GM23338 (cell line): ENCODE results near the gene STEAP2. TPM values are rescaled to one million over a fixed set of nuclear protein-coding genes. Genes with fewer than 3 reads are reported as not detected.

Experiments
- CTCF ChIP-seq, 2 experiments: fragments of 200-600 bp in 1 of 2; sonication (generic) in 1 of 2; conservative IDR thresholded peaks; 2 replicates each; pipeline versions ENCODE4 v1.5.1 to v1.6.1; 2016 to 2017; ENCODE audit warnings: antibody characterized with exemption in 2 of 2, low read depth in 2 of 2, mild to moderate bottlenecking in 2 of 2, moderate library complexity in 1 of 2
- ETS1 ChIP-seq: IDR thresholded peaks from 2 replicates; pipeline ENCODE4 v1.6.1; 2016; ENCODE audit warnings: antibody characterized with exemption
- EZH2 ChIP-seq: fragments of 200-600 bp; sonication (generic); IDR thresholded peaks from one replicate; pipeline ENCODE4 v1.8.0; 2017; ENCODE audit warnings: antibody characterized with exemption, mild to moderate bottlenecking, low read depth; ENCODE audit not compliant: unreplicated experiment
- REST ChIP-seq: IDR thresholded peaks from one replicate; pipeline ENCODE4 v1.6.1; 2018; ENCODE audit warnings: antibody characterized with exemption; ENCODE audit not compliant: unreplicated experiment
- ZNF114 ChIP-seq: fragments of 250-450 bp; sonication (Bioruptor Pico); IDR thresholded peaks from 2 replicates; pipeline ENCODE4 v1.5.0; 2020; ENCODE audit warnings: mild to moderate bottlenecking, moderate library complexity
- ZNF462 ChIP-seq: fragments of 250-450 bp; sonication (Bioruptor Pico); IDR thresholded peaks from 2 replicates; pipeline ENCODE4 v1.5.0; 2020; ENCODE audit warnings: mild to moderate bottlenecking, moderate library complexity
- polyA plus RNA-seq: library from polyadenylated mRNA; unstranded; fragments of >200 nt; fragmentation: Nextera tagmentation; extraction: Ambion mirVana; gene quantifications from 2 replicates; pipeline ENCODE4 v1.2.1, GENCODE V29; 2016
- total RNA-seq: library from RNA; depleted of rRNA; stranded (reverse); fragments of >200 nt; shearing (Covaris generic); gene quantifications from 2 replicates; pipeline ENCODE4 v1.2.3, GENCODE V29; 2014

Gene STEAP2
- total and polyA plus RNA-seq, 2 experiments from 2014 or later, result 13.1 to 22.0 TPM

GRCh38 chr7:90269163-90269562 lies 57.6 kb downstream of the STEAP2 start (continued):
- TF ChIP-seq ZNF462 (CRISPR knock-in tag), result no peak
- no peak for TF ChIP-seq ETS1
- TF ChIP-seq CTCF (conservative IDR thresholded peaks at IDR 0.05; ENCODE audit: low read depth in 2 of 2), result no peak
- TF ChIP-seq ZNF114 (CRISPR knock-in tag), result no peak
- TF ChIP-seq EZH2, result no peak
- no peak for TF ChIP-seq REST
